NCI-H2227 (cell line): Measurements from ENCODE around the gene ZNF385C.
"Not testable (repeated sequence)": the region's sequence is repeated elsewhere in the genome, so short reads cannot be mapped to it uniquely, and the experiment has no call there.

Experiments used
- DNase-seq: peaks from one replicate; lab custom pipeline; 2025; ENCODE audit not compliant: unreplicated experiment; lab: John Stamatoyannopoulos, UW

Gene ZNF385C

GRCh38 chr17:42023524-42024349, 74.5 kb downstream of the ZNF385C start:
- no peak for DNase-seq

- not testable (repeated sequence) for DNase-seq
These were observed 77.4 kb downstream of the ZNF385C start for GRCh38 chr17:42020845-42021244.

- peak; percentile 94 for DNase-seq
These were observed 78.5 kb downstream of the ZNF385C start, which contains the start of gene NKIRAS2 for GRCh38 chr17:42019509-42020404. Gene NKIRAS2 (plus strand): TSS chr17:42020090. CDS start chr17:42021578, 1,488 bp downstream.

- DNase-seq = no peak
These were observed 79.3 kb downstream of the ZNF385C start for GRCh38 chr17:42018988-42019387.

GRCh38 chr17:42018339-42018738, 79.9 kb downstream of the ZNF385C start:
- DNase-seq = peak; percentile 46

GRCh38 chr17:42017866-42018200, 80.4 kb downstream of the ZNF385C start:
- no peak for DNase-seq

GRCh38 chr17:42016941-42017865, 81.1 kb downstream of the ZNF385C start, which contains the start of gene DNAJC7:
Gene DNAJC7 (minus strand): TSS chr17:42017439. CDS start chr17:42017416, 23 bp downstream.
- DNase-seq = peak; percentile 97

GRCh38 chr17:42016411-42016831, 81.9 kb downstream of the ZNF385C start:
- peak; percentile 43 for DNase-seq

GRCh38 chr17:42013740-42014139, 84.5 kb downstream of the ZNF385C start:
- not testable (repeated sequence) for DNase-seq

GRCh38 chr17:42012363-42012762, 85.9 kb downstream of the ZNF385C start:
- not testable (repeated sequence) for DNase-seq

- DNase-seq = peak; percentile 16
These were observed 87.3 kb downstream of the ZNF385C start for GRCh38 chr17:42010898-42011516.

- DNase-seq = not testable (repeated sequence)
These were observed 88.0 kb downstream of the ZNF385C start for GRCh38 chr17:42010266-42010680.

- DNase-seq = no peak
These were observed 89.1 kb downstream of the ZNF385C start for GRCh38 chr17:42009170-42009569.

- no peak for DNase-seq
These were observed 93.1 kb downstream of the ZNF385C start for GRCh38 chr17:42005166-42005565.

GRCh38 chr17:42002792-42003301, 95.4 kb downstream of the ZNF385C start:
- DNase-seq = no peak

GRCh38 chr17:42002175-42002791, 96.0 kb downstream of the ZNF385C start:
- no peak for DNase-seq

GRCh38 chr17:42001729-42002128, 96.5 kb downstream of the ZNF385C start:
- no peak for DNase-seq

GRCh38 chr17:42000413-42001133, 97.7 kb downstream of the ZNF385C start:
- no peak for DNase-seq

- no peak for DNase-seq
These were observed 99.8 kb downstream of the ZNF385C start for GRCh38 chr17:41998497-41998896.
